Myocyte (in vitro differentiated cells): ENCODE results near the gene MST1. TPM values are rescaled to one million over a fixed set of nuclear protein-coding genes. Genes with fewer than 3 reads are reported as not detected.

Source experiments
- DNase-seq: peaks from one replicate; pipeline ENCODE4 v3.0.0-alpha.2; 2012; ENCODE audit warnings: low read depth
- total RNA-seq: library from RNA; depleted of rRNA; stranded (reverse); fragments of >200 nt; gene quantifications from 2 replicates; pipeline ENCODE4 v1.2.3, GENCODE V29; 2014

The MST1 gene
- total RNA-seq, 1 donor from 2014 or later, result 10.8 TPM

GRCh38 chr3:49680493-49681231 is 8.6 kb downstream of the MST1 start:
- no peak for DNase-seq

- no peak for DNase-seq
These were observed 13.4 kb downstream of the MST1 start for GRCh38 chr3:49675912-49676311.

GRCh38 chr3:49674497-49674983 is 14.7 kb downstream of the MST1 start:
- no peak for DNase-seq

- peak; percentile 98 for DNase-seq
These were observed 15.4 kb downstream of the MST1 start, which contains the start of gene APEH for GRCh38 chr3:49673715-49674496. Gene APEH, plus strand, starts transcription at chr3:49674351. Its CDS starts 51 bp downstream, at chr3:49674402.

GRCh38 chr3:49673121-49673714 is 16.1 kb downstream of the MST1 start:
- no peak for DNase-seq

GRCh38 chr3:49671291-49672288 is 17.7 kb downstream of the MST1 start:
- peak; percentile 61 for DNase-seq

GRCh38 chr3:49670940-49671290 is 18.4 kb downstream of the MST1 start:
- no peak for DNase-seq

GRCh38 chr3:49669352-49669751 is 19.9 kb downstream of the MST1 start:
- peak; percentile 48 for DNase-seq

- DNase-seq, result no peak
These were observed 20.4 kb downstream of the MST1 start for GRCh38 chr3:49668861-49669260.

- no peak for DNase-seq
These were observed 20.9 kb downstream of the MST1 start for GRCh38 chr3:49668414-49668797.

GRCh38 chr3:49667701-49668413 is 21.4 kb downstream of the MST1 start:
- DNase-seq, result no peak

GRCh38 chr3:49666592-49666991 is 22.7 kb downstream of the MST1 start:
- DNase-seq, result peak; percentile 38

GRCh38 chr3:49665822-49666519 is 23.3 kb downstream of the MST1 start:
- no peak for DNase-seq

- peak; percentile 45 for DNase-seq
These were observed 25.0 kb downstream of the MST1 start for GRCh38 chr3:49664300-49664699.

- DNase-seq, result no peak
These were observed 25.4 kb downstream of the MST1 start for GRCh38 chr3:49663831-49664230.

GRCh38 chr3:49662720-49663413 is 26.4 kb downstream of the MST1 start:
- DNase-seq, result no peak

GRCh38 chr3:49662021-49662420 is 27.3 kb downstream of the MST1 start:
- no peak for DNase-seq

GRCh38 chr3:49661281-49661680 is 28.0 kb downstream of the MST1 start:
- DNase-seq, result no peak

GRCh38 chr3:49659756-49660155 is 29.5 kb downstream of the MST1 start:
- DNase-seq, result peak; percentile 40
